ENCODE measurements around the gene FRRS1.

The FRRS1 gene

DNA sequence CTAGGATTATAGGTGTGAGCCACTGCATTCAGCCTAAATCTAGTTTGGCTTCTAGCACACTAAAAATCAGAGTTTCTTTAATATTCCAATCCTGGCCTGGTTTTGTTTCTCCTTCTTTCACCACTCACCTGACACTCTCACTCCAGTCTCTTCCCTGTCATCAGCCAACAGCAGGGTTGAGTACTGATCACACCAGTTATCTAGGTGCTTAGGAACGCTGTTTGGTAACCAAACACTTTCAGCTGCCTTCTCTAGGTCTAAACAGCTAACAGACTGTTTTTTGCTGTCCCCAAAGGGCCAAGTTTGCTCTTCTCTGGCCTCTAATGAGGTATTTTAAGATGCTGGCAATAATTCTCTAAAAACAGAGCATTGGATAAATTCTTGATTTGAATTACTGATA lies 17.7 kb upstream of the FRRS1 start:
- H3K27ac ChIP-seq (ENCODE audit: low read depth, low read length), result no peak overlapping the region
- H3K4me1 ChIP-seq (ENCODE audit: control insufficient read depth, insufficient read depth, low read length), result no peaks in the 10 kb centered on the region
- no peak overlapping the region for H3K9ac ChIP-seq (ENCODE audit: low read length)

DNA sequence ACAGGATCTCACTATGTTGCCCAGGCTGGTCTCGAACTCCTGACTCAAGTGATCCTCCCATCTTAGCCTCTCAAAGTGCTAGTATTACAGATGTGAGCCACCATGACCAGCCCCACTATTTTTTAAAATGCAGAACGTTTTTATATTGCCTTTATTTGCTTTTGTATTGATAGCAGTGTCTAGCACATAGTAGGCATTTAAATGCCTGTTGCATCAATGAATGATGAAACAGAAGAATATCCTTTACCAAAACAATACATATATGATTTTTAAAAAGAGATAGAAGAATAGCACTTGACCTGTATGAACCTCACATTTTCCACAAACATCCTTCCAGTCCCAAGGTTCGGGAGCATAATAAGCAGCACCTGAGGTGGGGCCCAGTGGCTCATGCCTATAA lies 16.5 kb upstream of the FRRS1 start:
- no peak overlapping the region for H3K9ac ChIP-seq (ENCODE audit: low read length)

More for the DNA sequence above, 17.7 kb upstream of the FRRS1 start:
- no peak overlapping the region for H3K4me3 ChIP-seq (ENCODE audit: low read length)
- no peaks in the 10 kb centered on the region for H3K27me3 ChIP-seq (ENCODE audit: control insufficient read depth, insufficient read depth, low read length)
- H3K36me3 ChIP-seq (ENCODE audit: control insufficient read depth, insufficient read depth, low read length), result no peaks in the 10 kb centered on the region

DNA sequence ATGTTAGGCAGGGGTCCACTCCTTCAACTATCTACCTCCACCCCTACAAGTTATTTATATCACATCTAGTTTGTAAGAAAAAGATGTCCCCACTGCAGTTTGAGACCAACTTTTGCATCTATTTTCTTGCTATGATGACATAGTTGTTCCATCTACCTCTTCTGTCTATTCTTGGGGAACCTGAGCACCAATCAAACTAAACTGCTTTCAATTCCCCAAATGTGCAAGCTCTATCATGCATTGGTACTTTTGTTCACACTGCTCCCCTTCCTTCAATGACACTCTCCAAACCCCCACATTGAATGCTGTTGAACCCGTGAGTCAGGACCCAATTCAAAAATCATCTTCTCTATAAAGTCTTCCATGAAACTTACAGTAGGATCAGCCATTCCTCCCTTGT lies 16.0 kb upstream of the FRRS1 start:
- Histone ChIP-seq H3K4me1 (ENCODE audit: control insufficient read depth, insufficient read depth, low read length) (no peaks in the 10 kb centered on the region), H3K4me3 (ENCODE audit: low read length) (no peak overlapping the region), H3K27ac (ENCODE audit: low read depth, low read length) (no peak overlapping the region), H3K9ac (ENCODE audit: low read length) (no peak overlapping the region), H3K36me3 (ENCODE audit: control insufficient read depth, insufficient read depth, low read length) (no peaks in the 10 kb centered on the region), H3K27me3 (ENCODE audit: control insufficient read depth, insufficient read depth, low read length) (no peaks in the 10 kb centered on the region)

More for the DNA sequence above, 16.5 kb upstream of the FRRS1 start:
- H3K4me3 ChIP-seq (ENCODE audit: low read length), result no peak overlapping the region
- H3K27me3 ChIP-seq (ENCODE audit: control insufficient read depth, insufficient read depth, low read length), result no peaks in the 10 kb centered on the region
- no peak overlapping the region for H3K27ac ChIP-seq (ENCODE audit: low read depth, low read length)
- H3K36me3 ChIP-seq (ENCODE audit: control insufficient read depth, insufficient read depth, low read length), result no peaks in the 10 kb centered on the region
- H3K4me1 ChIP-seq (ENCODE audit: control insufficient read depth, insufficient read depth, low read length), result no peaks in the 10 kb centered on the region

DNA sequence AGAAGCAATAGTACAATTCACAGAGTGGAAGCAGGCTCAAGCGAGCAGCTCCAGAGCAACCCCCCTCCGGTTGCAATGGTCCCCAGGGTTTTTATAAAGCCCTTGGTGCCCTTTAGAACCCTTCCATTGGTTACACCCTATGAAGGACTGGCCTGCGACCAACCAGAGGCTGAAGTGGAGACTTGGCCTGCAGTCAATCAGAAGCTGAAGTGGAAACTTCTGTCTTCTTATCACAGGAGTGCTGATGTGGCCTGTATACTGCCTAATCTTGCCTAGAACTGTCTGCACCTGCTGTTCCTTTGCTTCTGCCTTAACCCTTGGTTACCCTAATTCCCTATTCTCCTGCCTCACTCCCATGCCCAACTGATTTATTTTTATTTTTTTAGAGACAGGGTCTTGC lies 15.4 kb upstream of the FRRS1 start:
- Histone ChIP-seq H3K36me3 (ENCODE audit: control insufficient read depth, insufficient read depth, low read length) (no peaks in the 10 kb centered on the region), H3K27ac (ENCODE audit: low read depth, low read length) (no peak overlapping the region), H3K9ac (ENCODE audit: low read length) (no peak overlapping the region), H3K4me3 (ENCODE audit: low read length) (no peak overlapping the region), H3K27me3 (ENCODE audit: control insufficient read depth, insufficient read depth, low read length) (no peaks in the 10 kb centered on the region), H3K4me1 (ENCODE audit: control insufficient read depth, insufficient read depth, low read length) (no peaks in the 10 kb centered on the region)

DNA sequence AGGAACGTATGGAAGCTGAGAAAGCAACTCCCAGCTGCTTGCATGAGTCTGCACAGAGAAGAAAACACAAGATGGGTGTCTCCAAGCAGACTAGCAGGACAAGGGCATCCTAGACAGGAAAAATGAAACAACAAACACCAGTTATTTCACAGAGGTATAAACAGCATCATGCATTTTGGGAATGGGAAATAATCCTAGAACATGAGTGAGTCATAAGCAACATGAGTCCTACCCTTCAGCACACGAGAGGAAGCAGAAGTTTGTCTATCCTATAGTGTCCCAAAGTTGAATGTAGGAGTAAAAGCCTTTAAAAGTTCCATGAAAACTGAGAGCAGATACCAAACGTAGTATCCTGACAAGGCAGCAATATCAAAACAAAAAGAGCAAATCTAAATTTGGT lies 11.3 kb upstream of the FRRS1 start:
- no peak overlapping the region for H3K9ac ChIP-seq (ENCODE audit: low read length)
- H3K4me3 ChIP-seq (ENCODE audit: low read length), result no peak overlapping the region
- H3K27me3 ChIP-seq (ENCODE audit: control insufficient read depth, insufficient read depth, low read length), result no peaks in the 10 kb centered on the region
- H3K27ac ChIP-seq (ENCODE audit: low read depth, low read length), result no peak overlapping the region
- H3K4me1 ChIP-seq (ENCODE audit: control insufficient read depth, insufficient read depth, low read length), result no peaks in the 10 kb centered on the region
- no peaks in the 10 kb centered on the region for H3K36me3 ChIP-seq (ENCODE audit: control insufficient read depth, insufficient read depth, low read length)

DNA sequence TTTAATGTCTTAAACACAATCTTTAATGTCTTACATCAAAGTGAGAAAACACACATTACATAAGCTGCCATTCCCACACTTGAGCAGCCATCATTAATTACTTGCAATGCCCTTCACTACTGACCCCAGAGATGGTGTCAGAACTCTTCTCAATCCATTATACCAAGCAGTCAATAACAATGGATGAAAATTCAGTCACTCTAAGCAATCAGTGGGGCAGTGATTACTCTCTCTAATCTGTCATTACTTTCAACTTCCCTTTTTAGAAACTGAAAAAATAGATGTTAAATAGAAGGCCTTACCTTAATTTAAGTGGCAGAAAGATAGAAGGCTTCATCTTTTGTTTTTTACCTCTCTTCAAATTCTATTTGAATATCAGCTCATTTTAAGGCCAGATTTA lies 9.7 kb upstream of the FRRS1 start:
- Histone ChIP-seq H3K36me3 (ENCODE audit: control insufficient read depth, insufficient read depth, low read length) (no peaks in the 10 kb centered on the region), H3K27me3 (ENCODE audit: control insufficient read depth, insufficient read depth, low read length) (no peaks in the 10 kb centered on the region), H3K9ac (ENCODE audit: low read length) (no peak overlapping the region), H3K4me1 (ENCODE audit: control insufficient read depth, insufficient read depth, low read length) (no peaks in the 10 kb centered on the region), H3K4me3 (ENCODE audit: low read length) (no peak overlapping the region), H3K27ac (ENCODE audit: low read depth, low read length) (no peak overlapping the region)

DNA sequence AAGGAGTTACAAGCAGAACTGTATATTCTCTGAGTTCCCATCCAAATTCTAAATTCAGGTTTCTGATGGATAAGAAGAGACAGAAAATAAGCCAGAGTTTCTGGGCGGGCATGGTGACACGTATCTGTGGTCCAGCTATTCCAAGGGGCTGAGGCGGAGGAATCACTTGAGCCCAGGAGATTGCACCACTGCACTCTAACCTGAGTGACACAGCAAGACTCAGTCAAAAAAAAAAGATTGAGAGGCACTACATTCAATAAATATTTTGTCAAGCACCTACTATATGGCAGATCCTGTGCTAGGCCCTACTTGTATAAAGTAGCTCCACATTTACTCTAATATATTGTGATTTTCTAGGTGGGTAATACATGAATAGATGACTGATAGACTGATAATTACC lies 6.4 kb upstream of the FRRS1 start:
- no peak overlapping the region for H3K4me3 ChIP-seq (ENCODE audit: low read length)
- no peaks in the 10 kb centered on the region for H3K4me1 ChIP-seq (ENCODE audit: control insufficient read depth, insufficient read depth, low read length)
- no peak overlapping the region for H3K9ac ChIP-seq (ENCODE audit: low read length)
- H3K36me3 ChIP-seq (ENCODE audit: control insufficient read depth, insufficient read depth, low read length), result no peaks in the 10 kb centered on the region
- H3K27ac ChIP-seq (ENCODE audit: low read depth, low read length), result no peak overlapping the region
- no peaks in the 10 kb centered on the region for H3K27me3 ChIP-seq (ENCODE audit: control insufficient read depth, insufficient read depth, low read length)

DNA sequence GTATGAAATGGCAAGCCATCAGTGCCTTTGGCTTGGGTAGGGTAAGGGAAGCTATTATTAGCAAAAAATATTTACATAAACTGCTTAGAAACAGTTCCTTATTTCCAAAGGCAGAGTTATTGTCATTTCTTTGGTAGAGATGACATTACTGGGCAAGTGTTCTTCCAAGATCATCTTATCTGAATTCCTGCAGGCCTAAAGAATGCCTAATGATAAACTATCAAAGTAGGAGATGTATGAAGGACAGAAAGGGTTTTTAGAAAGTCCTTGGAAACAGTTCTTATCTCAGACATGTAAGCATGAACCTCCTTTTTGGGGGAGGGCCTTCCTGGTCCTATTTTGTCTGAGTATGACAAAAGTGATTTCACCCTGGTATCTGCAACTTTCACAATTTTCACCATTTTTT lies 5.1 kb upstream of the FRRS1 start:
- H3K27ac ChIP-seq (ENCODE audit: low read depth, low read length), result no peak overlapping the region
- no peak overlapping the region for H3K9ac ChIP-seq (ENCODE audit: low read length)
- H3K4me3 ChIP-seq (ENCODE audit: low read length), result no peak overlapping the region
- H3K4me1 ChIP-seq (ENCODE audit: control insufficient read depth, insufficient read depth, low read length), result no peaks in the 10 kb centered on the region
- no peaks in the 10 kb centered on the region for H3K36me3 ChIP-seq (ENCODE audit: control insufficient read depth, insufficient read depth, low read length)
- H3K27me3 ChIP-seq (ENCODE audit: control insufficient read depth, insufficient read depth, low read length), result no peaks in the 10 kb centered on the region

DNA sequence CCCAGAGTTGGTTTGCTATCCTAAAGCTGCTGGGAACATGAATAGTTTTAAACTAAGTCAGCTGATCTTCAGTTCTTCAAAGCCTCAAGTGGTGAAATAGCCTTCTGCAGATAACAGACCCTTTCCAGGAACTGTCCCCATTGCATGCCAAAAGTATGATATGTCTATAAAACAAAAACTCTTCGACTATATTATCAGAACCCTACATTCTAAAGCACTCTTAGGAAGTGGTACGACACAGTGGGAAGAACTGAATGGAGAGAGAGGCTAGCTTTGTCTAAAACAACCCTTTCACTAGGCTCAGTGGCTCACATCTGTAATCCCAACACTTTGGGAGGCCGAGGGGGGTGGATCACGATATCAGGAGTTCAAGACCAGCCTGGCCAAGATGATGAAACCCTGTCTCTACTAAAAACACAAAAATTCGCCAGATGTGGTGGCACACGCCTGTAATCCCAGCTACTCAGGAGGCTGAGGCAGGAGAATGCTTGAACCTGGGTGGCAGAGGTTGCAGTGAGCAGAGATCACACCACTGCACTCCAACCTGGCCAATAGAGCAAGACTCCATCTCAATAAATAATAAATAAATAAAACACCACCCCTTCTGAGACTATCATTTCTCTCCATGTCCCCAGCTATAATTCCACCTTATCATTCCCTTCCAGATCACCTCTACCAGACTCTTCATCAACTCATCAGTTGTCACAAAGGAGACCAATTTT lies 2.2 kb upstream of the FRRS1 start:
- Histone ChIP-seq H3K27me3 (ENCODE audit: control insufficient read depth, insufficient read depth, low read length) (no peaks in the 10 kb centered on the region), H3K27ac (ENCODE audit: low read depth, low read length) (no peak overlapping the region), H3K4me1 (ENCODE audit: control insufficient read depth, insufficient read depth, low read length) (no peaks in the 10 kb centered on the region), H3K36me3 (ENCODE audit: control insufficient read depth, insufficient read depth, low read length) (no peaks in the 10 kb centered on the region), H3K9ac (ENCODE audit: low read length) (no peak overlapping the region), H3K4me3 (ENCODE audit: low read length) (no peak overlapping the region)

DNA sequence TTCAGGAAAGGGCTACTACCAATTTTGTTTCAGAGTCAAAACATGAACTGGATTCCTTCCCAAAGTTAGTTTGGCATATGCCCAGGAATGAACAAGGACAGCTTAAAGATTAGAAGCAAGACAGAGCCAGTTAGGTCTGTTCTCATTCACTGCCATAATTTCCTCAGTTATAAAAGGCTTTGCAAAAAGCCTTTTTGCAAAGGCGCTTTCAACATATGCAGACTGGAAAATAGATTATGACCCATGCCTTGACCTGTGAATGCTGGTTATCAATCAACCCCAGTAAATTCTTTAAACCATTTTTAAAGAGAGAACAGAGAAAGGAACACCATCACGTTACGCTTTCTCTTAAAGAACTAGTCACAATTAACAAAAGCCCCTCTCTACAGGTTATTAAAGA lies 1.7 kb upstream of the FRRS1 start:
- Histone ChIP-seq H3K27me3 (ENCODE audit: control insufficient read depth, insufficient read depth, low read length) (no peaks in the 10 kb centered on the region), H3K27ac (ENCODE audit: low read depth, low read length) (no peak overlapping the region), H3K36me3 (ENCODE audit: control insufficient read depth, insufficient read depth, low read length) (no peaks in the 10 kb centered on the region), H3K4me3 (ENCODE audit: low read length) (no peak overlapping the region), H3K9ac (ENCODE audit: low read length) (no peak overlapping the region), H3K4me1 (ENCODE audit: control insufficient read depth, insufficient read depth, low read length) (no peaks in the 10 kb centered on the region)

DNA sequence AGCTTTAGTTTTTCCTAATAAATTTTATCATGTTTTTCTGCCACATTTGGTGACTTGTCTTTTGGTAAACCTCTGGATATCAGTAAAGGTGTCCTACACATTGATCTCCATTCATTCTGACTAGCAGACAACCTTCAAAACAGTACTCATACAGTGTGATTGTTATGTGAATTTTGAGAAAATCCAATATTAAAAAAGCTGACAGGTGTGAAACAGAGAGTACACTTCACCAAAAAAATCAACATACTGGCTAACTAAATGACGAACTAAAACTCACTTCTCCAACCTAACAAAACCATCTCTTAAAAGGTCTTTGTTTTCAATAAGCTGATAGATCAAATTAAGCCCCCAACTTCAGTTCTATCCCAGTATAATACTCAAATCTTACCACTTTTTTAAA lies 1.5 kb downstream of the FRRS1 start:
- Histone ChIP-seq H3K4me3 (ENCODE audit: low read length) (no peak overlapping the region), H3K27me3 (ENCODE audit: control insufficient read depth, insufficient read depth, low read length) (no peaks in the 10 kb centered on the region), H3K9ac (ENCODE audit: low read length) (no peak overlapping the region), H3K4me1 (ENCODE audit: control insufficient read depth, insufficient read depth, low read length) (no peaks in the 10 kb centered on the region), H3K27ac (ENCODE audit: low read depth, low read length) (no peak overlapping the region), H3K36me3 (ENCODE audit: control insufficient read depth, insufficient read depth, low read length) (no peaks in the 10 kb centered on the region)

DNA sequence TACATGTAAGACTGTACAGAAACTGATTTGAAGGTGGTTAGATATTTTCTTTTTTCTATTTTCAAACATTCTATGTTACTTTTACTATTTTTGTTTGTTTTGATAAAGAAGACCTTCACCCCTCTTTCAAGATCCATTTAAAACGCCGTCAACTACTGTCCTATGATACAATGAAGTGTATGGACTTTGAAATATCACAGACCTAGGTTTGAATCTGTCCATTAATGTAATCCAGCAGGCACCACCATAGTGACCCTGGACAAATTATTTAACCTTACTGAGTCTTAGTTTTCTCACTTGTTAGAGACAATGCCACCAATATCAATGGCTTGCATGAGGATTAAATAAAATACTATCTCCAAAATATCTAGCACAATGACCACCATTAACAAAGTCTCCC lies 2.0 kb downstream of the FRRS1 start:
- H3K27ac ChIP-seq (ENCODE audit: low read depth, low read length), result no peak overlapping the region
- no peaks in the 10 kb centered on the region for H3K4me1 ChIP-seq (ENCODE audit: control insufficient read depth, insufficient read depth, low read length)
- H3K9ac ChIP-seq (ENCODE audit: low read length), result no peak overlapping the region
- H3K36me3 ChIP-seq (ENCODE audit: control insufficient read depth, insufficient read depth, low read length), result no peaks in the 10 kb centered on the region
- H3K4me3 ChIP-seq (ENCODE audit: low read length), result no peak overlapping the region
- H3K27me3 ChIP-seq (ENCODE audit: control insufficient read depth, insufficient read depth, low read length), result no peaks in the 10 kb centered on the region

DNA sequence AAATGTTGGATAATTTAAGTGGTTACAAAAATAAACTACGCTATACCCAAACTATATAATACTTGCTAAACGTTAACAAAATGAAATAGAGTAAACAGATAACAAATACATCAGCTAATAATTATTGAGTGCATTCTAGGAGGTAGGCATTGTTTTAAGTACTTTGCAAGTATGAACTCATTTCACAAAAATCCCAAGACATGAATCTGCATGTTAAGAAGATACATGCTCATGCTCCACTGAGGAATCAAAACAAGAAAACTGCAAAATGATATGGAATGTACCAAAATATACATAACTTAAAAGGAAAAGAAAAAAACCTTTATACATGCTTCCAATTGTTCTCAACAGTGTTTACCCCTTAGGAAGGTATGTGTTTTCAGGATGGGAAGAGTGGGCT lies 2.5 kb downstream of the FRRS1 start:
- no peak overlapping the region for H3K4me3 ChIP-seq (ENCODE audit: low read length)
- H3K36me3 ChIP-seq (ENCODE audit: control insufficient read depth, insufficient read depth, low read length), result no peaks in the 10 kb centered on the region
- H3K27ac ChIP-seq (ENCODE audit: low read depth, low read length), result no peak overlapping the region
- H3K4me1 ChIP-seq (ENCODE audit: control insufficient read depth, insufficient read depth, low read length), result no peaks in the 10 kb centered on the region
- H3K27me3 ChIP-seq (ENCODE audit: control insufficient read depth, insufficient read depth, low read length), result no peaks in the 10 kb centered on the region
- H3K9ac ChIP-seq (ENCODE audit: low read length), result no peak overlapping the region

All from rectal smooth muscle tissue (tissue), 1 donor.